ENCODE results near the gene SERPINA9. TPM values are rescaled to one million over a fixed set of nuclear protein-coding genes. Genes with fewer than 3 reads are reported as not detected.

Gene SERPINA9
- total and polyA plus RNA-seq, 2 of the 8 experiments (the other 6 are each of a cell fraction or from before 2014, with no cell fraction given): not detected

DNA sequence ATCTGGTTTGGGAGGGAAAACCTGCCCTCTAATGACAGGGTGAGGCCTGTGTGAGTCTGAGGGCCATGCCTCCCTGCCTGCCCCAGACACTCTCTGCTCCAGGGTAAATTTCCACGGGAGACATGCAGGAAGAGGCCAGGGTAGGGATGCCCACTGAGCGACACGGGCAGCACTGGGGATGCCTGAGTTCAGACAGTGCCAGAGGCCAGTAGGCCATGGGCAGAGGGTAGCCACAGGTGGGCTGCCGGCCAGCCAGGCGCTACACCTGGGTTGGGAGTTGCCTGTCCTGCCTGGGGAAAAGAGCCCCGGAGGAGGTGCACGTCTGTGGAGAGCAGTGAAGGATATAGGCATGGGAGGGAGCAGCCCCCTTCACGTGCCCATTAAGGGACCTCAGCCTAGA is 29.6 kb upstream of the SERPINA9 start:
- Histone ChIP-seq H3K9ac (replicated peaks in 1 of 4; ENCODE audit: extremely low read depth in 1 of 4, low read depth in 3 of 4, low read length in 3 of 4) (no peak overlapping the region), H4K8ac (ENCODE audit: extremely low read depth, insufficient read depth, low read length) (no peak overlapping the region), H3K79me2 (ENCODE audit: control insufficient read depth in 1 of 2, insufficient read depth in 2 of 2, low read length in 2 of 2) (no peaks in the 10 kb centered on the region), H4K91ac (replicated peaks; ENCODE audit: insufficient read length, low read length) (no peak overlapping the region), H3K23ac (ENCODE audit: insufficient read length) (no peak overlapping the region), H2BK120ac (replicated peaks; ENCODE audit: low read depth, low read length) (no peak overlapping the region), H3K36me3 (ENCODE audit: control insufficient read depth in 2 of 4, insufficient read depth in 4 of 4, low read length in 3 of 4) (no peaks in the 10 kb centered on the region; a peak in 1 of 8 replicates), H3K79me1 (ENCODE audit: low read depth, low read length) (no peaks in the 10 kb centered on the region; the same call in 1 of the 2 replicates), H3K18ac (ENCODE audit: extremely low read depth, low read length) (no peak overlapping the region), H3K9me3 (ENCODE audit: insufficient read depth in 2 of 2, low read depth in 1 of 2, low read length in 1 of 2) (no peaks in the 10 kb centered on the region), H2BK5ac (ENCODE audit: low read depth, low read length) (no peak overlapping the region), H2BK15ac (ENCODE audit: low read length) (no peak overlapping the region), H3K4ac (replicated peaks; ENCODE audit: insufficient read length, low read depth, low read length) (no peak overlapping the region), H3K4me3 (ENCODE audit: extremely low read depth in 1 of 4, insufficient read depth in 2 of 4, low read depth in 3 of 4, low read length in 4 of 4) (no peak overlapping the region), H2BK12ac (ENCODE audit: low read depth, low read length) (0 out of 2 replicates have a peak overlapping the region, but pooled peaks have one; percentile 13), H3K27ac (ENCODE audit: low read depth, low read length) (no peak overlapping the region), H4K5ac (ENCODE audit: insufficient read length, low read depth, low read length) (no peak overlapping the region), H3K14ac (ENCODE audit: insufficient read length) (no peak overlapping the region), H3K56ac (replicated peaks; ENCODE audit: insufficient read length, low read depth, low read length) (no peak overlapping the region), H2BK20ac (ENCODE audit: low read length) (no peak overlapping the region), H3K4me1 (replicated peaks in 1 of 4; ENCODE audit: control insufficient read depth in 3 of 4, insufficient read depth in 4 of 4, low read length in 3 of 4) (no peaks in the 10 kb centered on the region), H3K27me3 (replicated peaks in 1 of 4; ENCODE audit: control insufficient read depth in 3 of 4, extremely low read depth in 1 of 4, insufficient read depth in 3 of 4, low read length in 3 of 4) (no peaks in the 10 kb centered on the region), H2AFZ (ENCODE audit: low read length) (no peak overlapping the region), H3K23me2 (ENCODE audit: low read depth, low read length) (no peaks in the 10 kb centered on the region), H2AK5ac (ENCODE audit: low read depth, low read length) (no peak overlapping the region), H3K4me2 (ENCODE audit: insufficient read depth in 1 of 2, low read depth in 2 of 2, low read length in 2 of 2) (no peak overlapping the region), H4K20me1 (replicated peaks in 1 of 2; ENCODE audit: control insufficient read depth in 1 of 2, insufficient read depth in 2 of 2, low read length in 2 of 2) (no peaks in the 10 kb centered on the region)
- CTCF ChIA-PET (ENCODE audit: partially characterized antibody): interaction anchor here (2.8 kb wide), 1 partner anchor 19 kb away, joined by 13 read pairs; no protein-coding TSS in a partner anchor
- FAIRE-seq: no peak
- POLR2A ChIA-PET (ENCODE audit: partially characterized antibody): no interaction called here
- no peak for DNase-seq (ENCODE audit: low read depth in 1 of 2, low spot score in 2 of 2)
- WGBS, 2 experiments (ENCODE audit: extremely low coverage in 1 of 2, insufficient coverage in 1 of 2, insufficient read length in 1 of 2, insufficient replicate concordance in 2 of 2, low coverage in 1 of 2, low lambda C conversion rate in 2 of 2, missing lambda C conversion rate in 1 of 2): 87% methylated on average over 8 of the region's 8 CpGs; no CpG with 5 or more reads in 1 of the 2 experiments
- TF ChIP-seq RBBP5 (IDR thresholded peaks at IDR 0.05; ENCODE audit: borderline replicate concordance, low read depth, low read length) (no peak), FOSL1 (IDR thresholded peaks at IDR 0.05; ENCODE audit: insufficient read depth, low read depth, low read length) (no peak), TAF7 (optimal IDR thresholded peaks at IDR 0.05; ENCODE audit: borderline replicate concordance, low read depth, low read length) (no peak), CHD1 (IDR thresholded peaks at IDR 0.05; ENCODE audit: low read depth, low read length) (no peak), POU5F1 (IDR thresholded peaks at IDR 0.05; ENCODE audit: low read depth, low read length) (no peak), PHF8 (conservative IDR thresholded peaks at IDR 0.05; ENCODE audit: low read depth, low read length) (no peak), CHD2 (IDR thresholded peaks at IDR 0.05; ENCODE audit: low read length) (no peak), POLR2AphosphoS5 (IDR thresholded peaks at IDR 0.05; ENCODE audit: low read depth, low read length) (no peak), POLR2A (IDR thresholded peaks at IDR 0.05; ENCODE audit: control extremely low read depth in 1 of 2, low read depth in 2 of 2, low read length in 2 of 2) (no peak), NANOG (IDR thresholded peaks at IDR 0.05; ENCODE audit: insufficient read depth, low read depth, low read length, poor library complexity, severe bottlenecking) (no peak), SUZ12 (IDR thresholded peaks at IDR 0.05; ENCODE audit: low read length) (no peak), JUND (IDR thresholded peaks at IDR 0.05; ENCODE audit: low read length) (no peak), RXRA (IDR thresholded peaks at IDR 0.05; ENCODE audit: insufficient read depth, low read depth, low read length) (no peak)
- TF ChIP-seq, protein P1, sequence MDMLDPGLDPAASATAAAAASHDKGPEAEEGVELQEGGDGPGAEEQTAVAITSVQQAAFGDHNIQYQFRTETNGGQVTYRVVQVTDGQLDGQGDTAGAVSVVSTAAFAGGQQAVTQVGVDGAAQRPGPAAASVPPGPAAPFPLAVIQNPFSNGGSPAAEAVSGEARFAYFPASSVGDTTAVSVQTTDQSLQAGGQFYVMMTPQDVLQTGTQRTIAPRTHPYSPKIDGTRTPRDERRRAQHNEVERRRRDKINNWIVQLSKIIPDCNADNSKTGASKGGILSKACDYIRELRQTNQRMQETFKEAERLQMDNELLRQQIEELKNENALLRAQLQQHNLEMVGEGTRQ (IDR thresholded peaks at IDR 0.05; ENCODE audit: low read length): no peak

Data from H1 (cell line).